HUES6 (cell line): ENCODE measurements around the gene GPR139.

ENCODE experiments used
- H3K27ac ChIP-seq: 2 replicates; pipeline ENCODE4 v1.7.0; 2013; ENCODE audit warnings: low read depth, mild to moderate bottlenecking, low read length, inconsistent platforms
- H3K27me3 ChIP-seq: 2 replicates; pipeline ENCODE4 v1.6.1; 2013; ENCODE audit warnings: low read length; ENCODE audit not compliant: control insufficient read depth, insufficient read depth
- H3K36me3 ChIP-seq: 2 replicates; pipeline ENCODE4 v1.6.1; 2013; ENCODE audit warnings: low read length; ENCODE audit not compliant: control insufficient read depth, insufficient read depth
- H3K4me1 ChIP-seq: 2 replicates; pipeline ENCODE4 v1.6.1; 2013; ENCODE audit warnings: low read length; ENCODE audit not compliant: control insufficient read depth, insufficient read depth
- H3K4me3 ChIP-seq: 2 replicates; pipeline ENCODE4 v1.5.1; 2013; ENCODE audit warnings: low read depth, low read length
- H3K9ac ChIP-seq: one replicate; pipeline ENCODE4 v1.6.1; 2013; ENCODE audit warnings: mild to moderate bottlenecking, low read length
- H3K9me3 ChIP-seq: 2 replicates; pipeline ENCODE4 v1.6.1; 2013; ENCODE audit warnings: low read depth, low read length; ENCODE audit not compliant: control insufficient read depth, insufficient read depth

GPR139 gene

GRCh38 chr16:20073203-20074098, at the start of gene GPR139:
Gene GPR139, minus strand, starts transcription at chr16:20073890. Its CDS starts 274 bp downstream, at chr16:20073616.
- Histone ChIP-seq H3K9ac (peak within 1 kb of the TSS; percentile 5), H3K9me3 (no peaks in the 10 kb centered on the region), H3K4me1 (peaks cover 12% of the 10 kb centered on the region), H3K36me3 (no peaks in the 10 kb centered on the region), H3K27ac (no peak within 1 kb of the TSS), H3K4me3 (peak within 1 kb of the TSS; percentile 66), H3K27me3 (peaks cover 81% of the 10 kb centered on the region)

- Histone ChIP-seq H3K27me3 (no peaks in the 10 kb centered on the region), H3K9ac (no peak overlapping the region), H3K27ac (no peak overlapping the region), H3K36me3 (no peaks in the 10 kb centered on the region), H3K4me1 (no peaks in the 10 kb centered on the region), H3K9me3 (peaks cover 18% of the 10 kb centered on the region), H3K4me3 (no peak overlapping the region)
Measured at GRCh38 chr16:20122011-20122410, 48.3 kb upstream of the GPR139 start.

- Histone ChIP-seq H3K9me3 (no peaks in the 10 kb centered on the region), H3K4me3 (no peak overlapping the region), H3K27me3 (no peaks in the 10 kb centered on the region), H3K9ac (no peak overlapping the region), H3K36me3 (no peaks in the 10 kb centered on the region), H3K27ac (no peak overlapping the region), H3K4me1 (peaks cover 4% of the 10 kb centered on the region)
Measured at GRCh38 chr16:20114356-20114755, 40.7 kb upstream of the GPR139 start.

- Histone ChIP-seq H3K4me1 (peaks cover 2% of the 10 kb centered on the region), H3K4me3 (no peak overlapping the region), H3K9ac (no peak overlapping the region), H3K27ac (no peak overlapping the region), H3K27me3 (no peaks in the 10 kb centered on the region; the same call in 1 of the 2 replicates), H3K36me3 (no peaks in the 10 kb centered on the region), H3K9me3 (no peaks in the 10 kb centered on the region)
Measured at GRCh38 chr16:20111143-20111542, 37.5 kb upstream of the GPR139 start.

- H3K27me3 ChIP-seq = peaks cover 12% of the 10 kb centered on the region
- H3K9me3 ChIP-seq = no peaks in the 10 kb centered on the region
- H3K4me1 ChIP-seq = no peaks in the 10 kb centered on the region
- no peak overlapping the region for H3K27ac ChIP-seq
- H3K4me3 ChIP-seq = no peak overlapping the region
- H3K9ac ChIP-seq = no peak overlapping the region
- no peaks in the 10 kb centered on the region for H3K36me3 ChIP-seq
Measured at GRCh38 chr16:20107083-20107482, 33.4 kb upstream of the GPR139 start.

- Histone ChIP-seq H3K4me1 (no peaks in the 10 kb centered on the region), H3K27ac (no peak overlapping the region), H3K36me3 (no peaks in the 10 kb centered on the region), H3K27me3 (peaks cover 14% of the 10 kb centered on the region), H3K4me3 (no peak overlapping the region), H3K9ac (no peak overlapping the region), H3K9me3 (no peaks in the 10 kb centered on the region)
Measured at GRCh38 chr16:20104563-20105183, 31.0 kb upstream of the GPR139 start.

- no peaks in the 10 kb centered on the region for H3K4me1 ChIP-seq
- H3K9ac ChIP-seq = no peak overlapping the region
- H3K27me3 ChIP-seq = peaks cover 14% of the 10 kb centered on the region; the same call in 1 of the 2 replicates
- H3K9me3 ChIP-seq = no peaks in the 10 kb centered on the region
- H3K4me3 ChIP-seq = no peak overlapping the region
- no peaks in the 10 kb centered on the region for H3K36me3 ChIP-seq
- H3K27ac ChIP-seq = no peak overlapping the region
Measured at GRCh38 chr16:20102521-20102920, 28.8 kb upstream of the GPR139 start.

- H3K36me3 ChIP-seq = no peaks in the 10 kb centered on the region
- H3K4me3 ChIP-seq = no peak overlapping the region
- no peak overlapping the region for H3K9ac ChIP-seq
- H3K27ac ChIP-seq = no peak overlapping the region
- no peaks in the 10 kb centered on the region for H3K4me1 ChIP-seq
- H3K27me3 ChIP-seq = peaks cover 14% of the 10 kb centered on the region; the same call in 1 of the 2 replicates
- no peaks in the 10 kb centered on the region for H3K9me3 ChIP-seq
Measured at GRCh38 chr16:20102021-20102420, 28.3 kb upstream of the GPR139 start.

GRCh38 chr16:20099375-20099774, 25.7 kb upstream of the GPR139 start:
- H3K36me3 ChIP-seq = no peaks in the 10 kb centered on the region
- peaks cover 14% of the 10 kb centered on the region; the same call in 1 of the 2 replicates for H3K27me3 ChIP-seq
- H3K4me1 ChIP-seq = no peaks in the 10 kb centered on the region
- H3K9me3 ChIP-seq = no peaks in the 10 kb centered on the region
- no peak overlapping the region for H3K27ac ChIP-seq
- H3K4me3 ChIP-seq = no peak overlapping the region
- H3K9ac ChIP-seq = no peak overlapping the region

GRCh38 chr16:20094157-20094556, 20.5 kb upstream of the GPR139 start:
- H3K4me1 ChIP-seq = no peaks in the 10 kb centered on the region
- H3K4me3 ChIP-seq = no peak overlapping the region
- H3K9me3 ChIP-seq = no peaks in the 10 kb centered on the region
- H3K27me3 ChIP-seq = no peaks in the 10 kb centered on the region
- H3K36me3 ChIP-seq = no peaks in the 10 kb centered on the region
- H3K9ac ChIP-seq = no peak overlapping the region
- H3K27ac ChIP-seq = no peak overlapping the region
